ENCODE data around the gene ZDHHC12. TPM values are rescaled to one million over a fixed set of nuclear protein-coding genes. Genes with fewer than 3 reads are reported as not detected.

Gene ZDHHC12
- total and polyA plus RNA-seq, 10 of the 15 experiments (the other 5 are each of a cell fraction or from before 2014, with no cell fraction given), result 0.95 to 146 (median 49.9) TPM

GRCh38 chr9:128675382-128675781 lies 48.5 kb downstream of the ZDHHC12 start:
- no peak for TF ChIP-seq SPI1 (IDR thresholded peaks at IDR 0.05; ENCODE audit: borderline replicate concordance, insufficient read depth, low read depth, low read length)
- no peak for TF ChIP-seq BCL3 (IDR thresholded peaks at IDR 0.05; ENCODE audit: borderline replicate concordance, insufficient read depth, low read depth, low read length, poor library complexity, severe bottlenecking)
- no peak for TF ChIP-seq JUND (IDR thresholded peaks at IDR 0.05; ENCODE audit: low read depth, low read length)
- no peak for TF ChIP-seq ZNF207 (IDR thresholded peaks at IDR 0.05; ENCODE audit: borderline replicate concordance)
- no peak for TF ChIP-seq NBN (IDR thresholded peaks at IDR 0.05)
- TF ChIP-seq NRF1 (conservative IDR thresholded peaks at IDR 0.05; ENCODE audit: low read depth, low read length), result no peak
- TF ChIP-seq RBBP5 (conservative IDR thresholded peaks at IDR 0.05), result no peak
- TF ChIP-seq IRF4 (IDR thresholded peaks at IDR 0.05; ENCODE audit: low read depth, low read length), result no peak
- no peak for TF ChIP-seq SRF (IDR thresholded peaks at IDR 0.05; ENCODE audit: low read depth in 2 of 2, low read length in 2 of 2)
- no peak for TF ChIP-seq E4F1 (IDR thresholded peaks at IDR 0.05; ENCODE audit: borderline replicate concordance, partially characterized antibody)
- TF ChIP-seq NFXL1 (IDR thresholded peaks at IDR 0.05; ENCODE audit: borderline replicate concordance), result no peak
- TF ChIP-seq E2F4 (IDR thresholded peaks at IDR 0.05; ENCODE audit: low read depth, low read length), result no peak
- no peak for TF ChIP-seq KAT2A (conservative IDR thresholded peaks at IDR 0.05; ENCODE audit: control insufficient read depth, low read depth, low read length)
- no peak for TF ChIP-seq TAF1 (IDR thresholded peaks at IDR 0.05; ENCODE audit: borderline replicate concordance, low read depth, low read length)
- WGBS (ENCODE audit: insufficient coverage, insufficient replicate concordance, low lambda C conversion rate, missing lambda C conversion rate), result 98% methylated on average over 4 of the region's 4 CpGs
- H2AFZ ChIP-seq (ENCODE audit: control insufficient read depth, low read depth, low read length), result no peak overlapping the region
- no peaks in the 10 kb centered on the region for H4K20me1 ChIP-seq (ENCODE audit: control insufficient read depth, insufficient read depth)
- in situ Hi-C loops (cut with MboI), result no loop called here
- H3K9ac ChIP-seq (ENCODE audit: control insufficient read depth, insufficient read depth, low read length), result no peak overlapping the region
- no peaks in the 10 kb centered on the region for H3K4me1 ChIP-seq (ENCODE audit: control insufficient read depth, insufficient read depth, low read length)
- H3K4me3 ChIP-seq, result no peak overlapping the region
- ChIA-PET RAD21 (ENCODE audit: unreplicated experiment) (no interaction called here), CTCF (interaction anchor here (1.3 kb wide), 1 partner anchor 237 kb away, joined by 3 read pairs; no protein-coding TSS in a partner anchor), SMC1A (ENCODE audit: uncharacterized antibody, unreplicated experiment) (interaction anchor here (1.5 kb wide), 1 partner anchor 9 kb away, joined by 5 read pairs; no protein-coding TSS in a partner anchor), POLR2A (interaction anchor here (0.6 to 1.5 kb wide), 3 partner anchors 9 to 35 kb away, joined by 3 to 7 read pairs (median 3); no protein-coding TSS in a partner anchor)
- FAIRE-seq (no peak), DNase-seq (ENCODE audit: low read depth, low spot score) (no peak), ATAC-seq (no peak)
- H3K36me3 ChIP-seq (ENCODE audit: control insufficient read depth in 2 of 2, insufficient read depth in 2 of 2, low read length in 1 of 2), result no peaks in the 10 kb centered on the region
- BruUV-seq (replicated peaks), result no TSS peak
- intact Hi-C loops (cut with micrococcal nuclease; ENCODE audit: unreplicated experiment), result no loop called here
- no peaks in the 10 kb centered on the region for H3K9me3 ChIP-seq (replicated peaks; ENCODE audit: control insufficient read depth, insufficient read depth, low read length)
- no peak overlapping the region for H3K4me2 ChIP-seq (ENCODE audit: control insufficient read depth, insufficient read depth)
- H3K27me3 ChIP-seq (replicated peaks in 1 of 2; ENCODE audit: control insufficient read depth in 2 of 2, insufficient read depth in 2 of 2, low read length in 1 of 2), result no peaks in the 10 kb centered on the region
- H3K79me2 ChIP-seq (ENCODE audit: control insufficient read depth, insufficient read depth, low read length), result no peaks in the 10 kb centered on the region
- no peak overlapping the region for H3K27ac ChIP-seq (ENCODE audit: control insufficient read depth, insufficient read depth)
